CD4-positive, CD25-positive, alpha-beta regulatory T cell (primary cell): ENCODE data around the gene IQSEC3. TPM values are rescaled to one million over a fixed set of nuclear protein-coding genes. Genes with fewer than 3 reads are reported as not detected.

Experiments
- ATAC-seq, 2 donors: fragments of 150-1000 bp; cut with Tn5 transposase; one replicate each; pipeline ENCODE4 v1.10.0; 2021; ENCODE audit warnings: low read depth in 2 of 2, moderate number of reproducible peaks in 2 of 2, moderate library complexity in 1 of 2
- DNase-seq, 3 donors: peaks; one replicate each; pipeline versions ENCODE4 v3.0.0 to v3.0.0-alpha.2; 2012 to 2022; ENCODE audit warnings: mixed read lengths in 1 of 3
- H3K27ac ChIP-seq: one replicate; pipeline ENCODE4 v1.7.0; 2013; ENCODE audit warnings: mild to moderate bottlenecking, low read length; ENCODE audit not compliant: insufficient read depth, poor library complexity, severe bottlenecking
- H3K27me3 ChIP-seq: one replicate; pipeline ENCODE4 v1.7.0; 2013; ENCODE audit warnings: low read length; ENCODE audit not compliant: control insufficient read depth, insufficient read depth
- H3K36me3 ChIP-seq: one replicate; pipeline ENCODE4 v1.7.0; 2013; ENCODE audit warnings: mild to moderate bottlenecking, low read length, moderate library complexity; ENCODE audit not compliant: control insufficient read depth, insufficient read depth
- H3K4me1 ChIP-seq: 2 replicates; pipeline ENCODE4 v1.7.0; 2013; ENCODE audit warnings: mild to moderate bottlenecking, low read length; ENCODE audit not compliant: insufficient read depth, control insufficient read depth, poor library complexity, severe bottlenecking
- H3K4me3 ChIP-seq: one replicate; pipeline ENCODE4 v1.7.0; 2013; ENCODE audit warnings: low read depth, mild to moderate bottlenecking, low read length, moderate library complexity
- H3K9me3 ChIP-seq, 2 experiments: 1 replicate in 1 of 2; 2 replicates in 1 of 2; pipeline ENCODE4 v1.7.0; 2013; ENCODE audit warnings: low read length in 2 of 2, mild to moderate bottlenecking in 1 of 2, moderate library complexity in 1 of 2; ENCODE audit not compliant: control insufficient read depth in 2 of 2
- H3K27ac Mint-ChIP-seq, 3 donors: one replicate each; pipeline ENCODE4 v1.8.0; 2020 to 2022; ENCODE audit warnings: mild to moderate bottlenecking in 3 of 3, mixed read lengths in 3 of 3, moderate library complexity in 2 of 3
- H3K27me3 Mint-ChIP-seq: one replicate; pipeline ENCODE4 v1.8.0; 2022; ENCODE audit warnings: mild to moderate bottlenecking, mixed read lengths
- H3K36me3 Mint-ChIP-seq: one replicate; pipeline ENCODE4 v1.8.0; 2020; ENCODE audit warnings: mixed read lengths
- H3K4me1 Mint-ChIP-seq, 4 donors: one replicate each; pipeline ENCODE4 v1.8.0; 2020 to 2022; ENCODE audit warnings: mixed read lengths in 4 of 4, mild to moderate bottlenecking in 1 of 4
- H3K4me3 Mint-ChIP-seq, 4 donors: one replicate each; pipeline ENCODE4 v1.8.0; 2020 to 2022; ENCODE audit warnings: mild to moderate bottlenecking in 4 of 4, mixed read lengths in 4 of 4, moderate library complexity in 3 of 4
- H3K9me3 Mint-ChIP-seq, 7 donors: one replicate each; pipeline ENCODE4 v1.8.0; 2020 to 2022; ENCODE audit warnings: mixed read lengths in 7 of 7, mild to moderate bottlenecking in 3 of 7, moderate library complexity in 2 of 7
- polyA plus RNA-seq, 4 donors: library from polyadenylated mRNA; unstranded; fragments of 300-500 nt; fragmentation: Illumina TruSeq; gene quantifications; one replicate each; pipeline ENCODE4 v1.2.3, GENCODE V29; 2021
- total RNA-seq: library from RNA; stranded (reverse); gene quantifications from one replicate; pipeline ENCODE4 v1.2.3, GENCODE V29; 2022

Gene IQSEC3
- total and polyA plus RNA-seq, 5 donors from 2014 or later, result 0.05 to 0.15 TPM; not detected in 3

GRCh38 chr12:197911-198695 lies 131.5 kb downstream of the IQSEC3 start:
- DNase-seq, result no peak
- H3K4me1 Mint-ChIP-seq, result peaks cover 0 to 4% (median 1%) of the 10 kb centered on the region in 4 donors

GRCh38 chr12:198705-199104 lies 132.1 kb downstream of the IQSEC3 start:
- Mint-ChIP-seq H3K27me3 (peaks cover 21% of the 10 kb centered on the region), H3K4me3 (no peak overlapping the region), H3K36me3 (peaks cover 4% of the 10 kb centered on the region), H3K27ac (no peak overlapping the region), H3K9me3 (peaks cover 0 to 2% (median 0%) of the 10 kb centered on the region in 7 donors), H3K4me1 (peaks cover 0 to 4% (median 1%) of the 10 kb centered on the region in 4 donors)
- ATAC-seq, result no peak
- no peaks in the 10 kb centered on the region for H3K36me3 ChIP-seq
- no peak overlapping the region for H3K4me3 ChIP-seq
- no peaks in the 10 kb centered on the region for H3K27me3 ChIP-seq
- no peaks in the 10 kb centered on the region for H3K9me3 ChIP-seq
- no peak for DNase-seq
- H3K27ac ChIP-seq, result no peak overlapping the region
- H3K4me1 ChIP-seq, result no peaks in the 10 kb centered on the region

More at GRCh38 chr12:197911-198695, 131.5 kb downstream of the IQSEC3 start:
- Histone ChIP-seq H3K4me1 (no peaks in the 10 kb centered on the region), H3K4me3 (no peak overlapping the region), H3K27ac (no peak overlapping the region), H3K27me3 (no peaks in the 10 kb centered on the region), H3K9me3 (no peaks in the 10 kb centered on the region), H3K36me3 (no peaks in the 10 kb centered on the region)
- no peak overlapping the region for H3K27ac Mint-ChIP-seq
- peak overlapping the region in 1 of 4 donors; percentile 64 for H3K4me3 Mint-ChIP-seq
- ATAC-seq, result peak in 1 of 2 donors; percentile 14
- H3K27me3 Mint-ChIP-seq, result peaks cover 21% of the 10 kb centered on the region
- H3K9me3 Mint-ChIP-seq, result peaks cover 0 to 2% (median 0%) of the 10 kb centered on the region in 7 donors
- peaks cover 4% of the 10 kb centered on the region for H3K36me3 Mint-ChIP-seq

GRCh38 chr12:201361-201760 lies 134.8 kb downstream of the IQSEC3 start:
- Histone ChIP-seq H3K9me3 (no peaks in the 10 kb centered on the region), H3K36me3 (no peaks in the 10 kb centered on the region), H3K27me3 (peaks cover 4% of the 10 kb centered on the region), H3K4me1 (no peaks in the 10 kb centered on the region), H3K27ac (no peak overlapping the region), H3K4me3 (no peak overlapping the region)
- H3K4me3 Mint-ChIP-seq, result no peak overlapping the region
- ATAC-seq (no peak), DNase-seq (no peak)
- peaks cover 0 to 2% (median 0%) of the 10 kb centered on the region in 7 donors for H3K9me3 Mint-ChIP-seq
- peaks cover 7% of the 10 kb centered on the region for H3K36me3 Mint-ChIP-seq
- H3K4me1 Mint-ChIP-seq, result peaks cover 0 to 4% (median 2%) of the 10 kb centered on the region in 4 donors
- peaks cover 36% of the 10 kb centered on the region for H3K27me3 Mint-ChIP-seq
- no peak overlapping the region for H3K27ac Mint-ChIP-seq

GRCh38 chr12:202081-202731 lies 135.6 kb downstream of the IQSEC3 start:
- H3K9me3 Mint-ChIP-seq, result peaks cover 0 to 2% (median 0%) of the 10 kb centered on the region in 7 donors
- Histone ChIP-seq H3K4me3 (no peak overlapping the region), H3K27ac (no peak overlapping the region), H3K36me3 (no peaks in the 10 kb centered on the region), H3K4me1 (no peaks in the 10 kb centered on the region), H3K9me3 (no peaks in the 10 kb centered on the region), H3K27me3 (peaks cover 4% of the 10 kb centered on the region)
- DNase-seq (no peak), ATAC-seq (no peak)
- peaks cover 0 to 4% (median 2%) of the 10 kb centered on the region in 4 donors for H3K4me1 Mint-ChIP-seq
- H3K27me3 Mint-ChIP-seq, result peaks cover 36% of the 10 kb centered on the region
- no peak overlapping the region for H3K27ac Mint-ChIP-seq
- H3K4me3 Mint-ChIP-seq, result peak overlapping the region in 1 of 4 donors; percentile 10
- H3K36me3 Mint-ChIP-seq, result peaks cover 7% of the 10 kb centered on the region

GRCh38 chr12:203074-203461 lies 136.5 kb downstream of the IQSEC3 start:
- Mint-ChIP-seq H3K36me3 (peaks cover 7% of the 10 kb centered on the region), H3K27ac (no peak overlapping the region), H3K27me3 (peaks cover 31% of the 10 kb centered on the region), H3K4me3 (no peak overlapping the region), H3K4me1 (peaks cover 0 to 4% (median 2%) of the 10 kb centered on the region in 4 donors), H3K9me3 (peaks cover 0 to 1% (median 0%) of the 10 kb centered on the region in 7 donors)
- Histone ChIP-seq H3K36me3 (no peaks in the 10 kb centered on the region), H3K27me3 (peaks cover 7% of the 10 kb centered on the region), H3K27ac (no peak overlapping the region), H3K4me3 (no peak overlapping the region), H3K9me3 (no peaks in the 10 kb centered on the region), H3K4me1 (no peaks in the 10 kb centered on the region)
- ATAC-seq (no peak), DNase-seq (no peak)

- peaks cover 0 to 4% (median 2%) of the 10 kb centered on the region in 4 donors for H3K4me1 Mint-ChIP-seq
- no peak overlapping the region for H3K4me3 Mint-ChIP-seq
- peaks cover 0 to 1% (median 0%) of the 10 kb centered on the region in 7 donors for H3K9me3 Mint-ChIP-seq
- ATAC-seq (no peak), DNase-seq (no peak)
- no peak overlapping the region for H3K27ac ChIP-seq
- no peaks in the 10 kb centered on the region for H3K36me3 ChIP-seq
- no peaks in the 10 kb centered on the region for H3K4me1 ChIP-seq
- no peak overlapping the region for H3K27ac Mint-ChIP-seq
- H3K4me3 ChIP-seq, result no peak overlapping the region
- H3K9me3 ChIP-seq, result no peaks in the 10 kb centered on the region
- H3K27me3 ChIP-seq, result peaks cover 7% of the 10 kb centered on the region
- peaks cover 7% of the 10 kb centered on the region for H3K36me3 Mint-ChIP-seq
- peaks cover 29% of the 10 kb centered on the region for H3K27me3 Mint-ChIP-seq
Measured at GRCh38 chr12:203462-204260, 137.1 kb downstream of the IQSEC3 start.

- Mint-ChIP-seq H3K4me1 (peaks cover 0 to 4% (median 2%) of the 10 kb centered on the region in 4 donors), H3K36me3 (peaks cover 7% of the 10 kb centered on the region), H3K27me3 (peaks cover 33% of the 10 kb centered on the region), H3K4me3 (no peak overlapping the region), H3K9me3 (peaks cover 0 to 1% (median 0%) of the 10 kb centered on the region in 7 donors), H3K27ac (no peak overlapping the region)
- H3K4me3 ChIP-seq, result no peak overlapping the region
- no peak overlapping the region for H3K27ac ChIP-seq
- no peaks in the 10 kb centered on the region for H3K4me1 ChIP-seq
- H3K27me3 ChIP-seq, result peaks cover 7% of the 10 kb centered on the region
- no peaks in the 10 kb centered on the region for H3K36me3 ChIP-seq
- DNase-seq (no peak), ATAC-seq (no peak)
- no peaks in the 10 kb centered on the region for H3K9me3 ChIP-seq
Measured at GRCh38 chr12:204261-204678, 137.7 kb downstream of the IQSEC3 start.
